Activated CD4-positive, CD25-positive, alpha-beta regulatory T cell treated with anti-CD3 and anti-CD28 coated beads, Interleukin-2, amount 50 U/mL, for 24 hours (primary cell): Measurements from ENCODE around the gene CALHM6.

ENCODE experiments used
- ATAC-seq, 2 donors: fragments of 150-1000 bp; cut with Tn5 transposase; one replicate each; pipeline ENCODE4 v1.10.0; 2021; ENCODE audit warnings: mild to moderate bottlenecking in 1 of 2, moderate library complexity in 1 of 2

The CALHM6 gene

DNA sequence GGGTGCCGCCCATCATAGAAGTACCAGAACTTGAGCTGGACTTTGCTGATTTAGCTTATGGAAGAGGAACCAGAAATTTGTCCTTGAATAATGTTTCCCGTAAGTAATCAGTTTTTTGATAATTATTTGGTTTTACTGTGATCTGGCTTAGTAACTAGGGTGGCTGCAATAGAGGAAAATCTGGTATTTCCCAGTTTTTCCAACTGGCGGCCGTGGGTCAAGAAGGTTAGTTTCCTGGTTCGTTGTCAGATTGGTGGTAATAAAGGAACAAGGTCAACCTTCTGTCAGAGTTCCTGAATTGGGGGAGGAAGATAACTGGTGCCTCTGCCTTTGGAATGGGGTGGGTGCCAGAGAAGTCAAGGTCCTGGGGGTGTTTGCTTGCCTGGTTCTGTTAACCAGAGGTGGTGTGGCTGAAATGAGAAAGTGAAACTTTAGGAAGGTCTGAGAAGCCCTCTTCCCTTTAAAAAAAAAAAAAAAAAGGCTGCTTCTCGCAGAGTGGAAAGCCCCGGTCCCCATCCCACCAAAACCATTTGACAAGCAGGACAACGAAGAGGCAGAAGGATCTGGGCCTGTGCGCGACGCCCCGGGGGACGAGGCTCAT, at the start of gene CALHM6:
TSS of gene CALHM6 (plus strand) at position 45 of the 601 bp plus-strand sequence. CDS start at position 600, 555 bp downstream.
- no peak for ATAC-seq

DNA sequence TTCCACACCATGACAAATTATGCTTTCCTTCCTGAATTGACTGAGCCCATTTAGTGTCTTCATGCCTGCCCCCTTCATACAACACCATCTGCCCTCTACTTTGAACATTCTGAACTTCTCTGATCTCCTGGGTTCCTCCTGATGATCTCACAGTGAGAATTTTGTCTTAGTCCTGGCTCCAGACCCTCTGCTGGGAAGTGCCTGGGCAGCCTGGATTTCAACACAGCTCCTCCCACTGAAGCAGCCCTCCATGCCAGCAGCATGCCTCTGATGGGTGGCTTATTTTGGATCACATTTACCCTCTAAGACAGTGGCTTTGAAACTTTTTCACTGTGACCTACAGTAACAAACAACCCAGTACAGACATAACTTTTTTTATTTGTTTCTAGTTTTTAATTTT, 48.9 kb upstream of the CALHM6 start:
- no peak for ATAC-seq

DNA sequence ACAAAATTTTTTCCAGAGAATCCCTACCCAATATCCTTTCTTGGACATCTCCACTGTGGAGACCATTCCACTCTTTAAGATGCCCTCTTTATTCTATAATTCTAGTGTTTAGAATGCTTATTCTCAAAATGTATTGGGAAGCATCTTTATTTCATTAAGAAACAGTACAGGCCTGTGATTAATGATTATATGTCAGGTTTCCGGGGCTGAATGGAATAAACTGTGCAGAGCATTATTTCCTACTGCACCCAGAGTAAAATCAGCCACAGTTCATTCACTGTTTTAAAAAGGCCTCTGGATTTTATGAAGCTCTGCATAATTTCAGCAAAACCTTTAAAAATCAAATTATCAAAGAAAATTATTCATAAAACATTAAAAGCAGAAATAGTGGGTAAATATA, 47.8 kb upstream of the CALHM6 start:
- no peak for ATAC-seq

DNA sequence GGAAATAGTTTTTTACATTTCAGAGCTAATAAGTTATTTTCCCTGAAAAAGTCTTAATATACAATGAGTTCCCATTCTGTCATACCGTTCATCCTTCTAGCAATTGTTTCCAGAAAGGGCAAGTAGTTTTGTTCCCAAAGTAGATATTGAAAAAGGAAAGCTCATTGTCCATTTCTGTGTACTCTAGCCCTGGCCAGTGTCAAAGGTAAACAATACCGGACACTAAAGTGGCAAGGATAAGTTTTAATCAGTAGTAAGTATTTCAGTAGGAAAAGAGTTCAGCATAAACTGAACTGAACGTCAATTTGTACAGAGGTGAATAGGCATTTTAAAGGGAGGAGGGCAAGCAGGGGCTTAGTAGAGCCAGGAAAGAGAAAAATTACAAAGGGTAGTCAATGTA, 43.5 kb upstream of the CALHM6 start:
- ATAC-seq: no peak

DNA sequence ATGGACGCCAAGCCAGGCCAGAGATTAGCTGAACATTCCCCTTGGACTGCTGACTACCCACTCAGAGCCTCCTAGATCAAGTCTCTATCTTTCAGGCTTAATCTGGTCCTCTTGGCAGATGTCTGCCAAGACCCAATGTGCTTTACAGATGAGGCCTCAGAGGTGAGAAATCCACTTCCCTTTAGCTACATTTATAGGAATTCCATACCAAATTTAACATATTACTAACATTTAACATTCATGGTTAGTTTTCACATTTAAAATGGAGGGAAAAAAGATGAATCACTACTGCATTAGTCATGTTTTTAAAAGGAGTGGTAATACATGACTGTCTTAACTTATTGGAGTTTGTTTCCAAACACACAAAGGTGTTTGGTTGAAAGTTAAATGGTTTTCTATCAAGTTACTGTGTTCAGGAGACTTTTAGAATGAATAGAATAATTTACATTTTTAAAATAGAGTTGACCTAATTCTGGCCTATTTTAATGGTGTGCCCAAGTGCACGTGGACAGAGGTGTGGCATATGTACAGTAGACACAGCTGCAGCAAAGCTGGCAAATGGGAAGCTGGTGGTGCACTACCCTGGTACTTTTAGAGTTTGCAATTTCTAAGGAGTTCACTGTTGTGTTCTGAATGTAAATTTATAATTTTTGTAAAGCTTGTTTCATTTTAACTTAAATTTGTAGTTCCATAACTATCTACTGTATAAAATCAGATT, 41.9 kb upstream of the CALHM6 start:
- ATAC-seq: no peak

DNA sequence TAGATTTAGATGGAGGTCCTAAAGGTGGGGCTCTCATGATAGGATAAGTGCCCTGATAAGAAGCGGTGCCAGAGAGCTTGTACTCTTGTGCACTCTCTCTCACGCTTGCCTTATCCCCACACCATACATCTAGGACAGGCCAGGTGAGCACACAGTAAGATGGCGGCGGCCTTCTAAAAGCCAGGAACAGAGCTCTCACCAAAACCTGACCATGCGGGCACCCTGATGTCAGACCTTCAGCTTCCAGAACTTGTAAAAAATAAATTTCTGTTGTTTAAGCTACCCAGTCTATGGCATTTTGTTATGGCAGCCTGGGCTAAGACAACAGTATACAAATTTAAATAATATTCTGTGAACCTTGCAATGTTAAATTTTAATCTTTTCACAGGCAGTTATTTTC, 40.8 kb upstream of the CALHM6 start:
- ATAC-seq: no peak

DNA sequence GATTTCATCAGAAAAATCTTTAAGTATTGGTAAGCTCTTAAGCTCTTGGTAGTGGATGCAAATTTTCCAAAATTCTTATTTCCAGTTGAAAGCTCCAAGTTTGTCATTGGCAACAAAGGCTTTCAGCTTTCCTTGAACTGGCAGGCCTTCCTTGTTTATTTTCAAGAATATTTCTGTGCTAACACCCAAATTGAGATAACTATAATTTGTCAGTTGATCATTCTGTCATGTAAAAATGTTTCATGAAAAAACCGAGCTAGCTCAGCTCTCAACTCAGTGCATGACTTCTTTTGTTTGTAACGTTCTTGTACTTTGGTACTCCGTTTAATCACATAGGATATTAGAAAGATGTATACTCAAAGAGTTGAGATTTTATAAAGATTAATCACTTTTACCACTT, 38.9 kb upstream of the CALHM6 start:
- ATAC-seq: no peak

DNA sequence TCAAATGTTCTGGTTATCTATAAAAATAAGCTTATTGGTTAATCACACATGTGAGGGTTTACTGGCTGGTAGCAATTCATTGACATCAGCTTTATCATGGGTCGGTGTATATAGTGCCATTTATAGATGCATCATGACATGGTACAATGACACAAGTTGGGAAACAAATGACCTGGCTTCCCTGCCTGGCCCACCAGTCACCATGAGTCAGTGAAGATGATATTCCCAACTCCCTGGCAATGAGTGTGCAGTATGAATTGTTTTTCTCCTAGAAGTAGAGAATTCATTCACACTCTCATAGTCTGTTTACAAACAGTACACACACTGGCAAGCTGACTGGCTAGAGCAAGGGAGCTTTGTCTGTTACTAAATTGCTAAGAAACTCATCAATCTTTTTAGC, 37.2 kb upstream of the CALHM6 start:
- ATAC-seq: no peak

DNA sequence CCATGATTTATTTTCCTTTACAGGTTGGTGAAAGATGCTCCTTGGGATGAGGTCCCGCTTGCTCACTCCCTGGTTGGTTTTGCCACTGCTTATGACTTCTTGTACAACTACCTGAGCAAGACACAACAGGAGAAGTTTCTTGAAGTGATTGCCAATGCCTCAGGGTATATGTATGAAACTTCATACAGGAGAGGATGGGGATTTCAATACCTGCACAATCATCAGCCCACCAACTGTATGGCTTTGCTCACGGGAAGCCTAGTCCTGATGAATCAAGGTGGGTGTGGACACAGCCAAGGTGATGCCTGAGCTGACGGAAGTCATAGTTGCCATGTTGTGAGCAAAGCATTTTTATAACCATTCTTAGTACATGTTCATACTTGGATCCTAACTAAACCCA, 34.6 kb upstream of the CALHM6 start:
- no peak for ATAC-seq

DNA sequence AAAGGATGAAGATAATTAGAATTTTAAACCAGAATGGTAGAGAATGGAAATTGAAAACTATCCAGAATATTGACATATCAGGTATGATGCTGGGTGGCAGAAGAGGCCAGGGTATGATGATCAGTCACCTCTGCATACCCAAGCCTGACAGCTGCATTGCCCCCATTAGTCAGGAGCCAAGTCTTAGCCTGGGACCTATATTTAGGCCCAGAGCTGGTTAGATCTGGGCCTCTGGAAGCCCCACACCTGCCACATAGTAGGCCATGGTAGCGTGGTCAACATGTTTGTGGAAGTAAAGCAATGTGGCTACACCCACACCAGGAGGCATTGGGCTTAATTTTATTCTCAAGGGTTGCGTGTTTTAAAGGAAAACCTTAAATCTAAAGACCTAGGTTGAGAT, 32.1 kb upstream of the CALHM6 start:
- no peak for ATAC-seq

DNA sequence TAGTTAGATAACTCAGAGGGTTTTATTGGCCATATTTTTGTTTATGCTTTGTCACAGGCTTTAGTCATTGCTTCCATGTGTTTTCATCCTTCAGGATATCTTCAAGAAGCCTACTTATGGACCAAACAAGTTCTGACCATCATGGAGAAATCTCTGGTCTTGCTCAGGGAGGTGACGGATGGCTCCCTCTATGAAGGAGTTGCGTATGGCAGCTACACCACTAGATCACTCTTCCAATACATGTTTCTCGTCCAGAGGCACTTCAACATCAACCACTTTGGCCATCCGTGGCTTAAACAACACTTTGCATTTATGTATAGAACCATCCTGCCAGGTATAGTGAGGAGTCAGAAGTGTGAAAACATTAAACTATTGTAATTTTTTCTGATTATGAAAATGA, 30.3 kb upstream of the CALHM6 start:
- ATAC-seq: no peak

DNA sequence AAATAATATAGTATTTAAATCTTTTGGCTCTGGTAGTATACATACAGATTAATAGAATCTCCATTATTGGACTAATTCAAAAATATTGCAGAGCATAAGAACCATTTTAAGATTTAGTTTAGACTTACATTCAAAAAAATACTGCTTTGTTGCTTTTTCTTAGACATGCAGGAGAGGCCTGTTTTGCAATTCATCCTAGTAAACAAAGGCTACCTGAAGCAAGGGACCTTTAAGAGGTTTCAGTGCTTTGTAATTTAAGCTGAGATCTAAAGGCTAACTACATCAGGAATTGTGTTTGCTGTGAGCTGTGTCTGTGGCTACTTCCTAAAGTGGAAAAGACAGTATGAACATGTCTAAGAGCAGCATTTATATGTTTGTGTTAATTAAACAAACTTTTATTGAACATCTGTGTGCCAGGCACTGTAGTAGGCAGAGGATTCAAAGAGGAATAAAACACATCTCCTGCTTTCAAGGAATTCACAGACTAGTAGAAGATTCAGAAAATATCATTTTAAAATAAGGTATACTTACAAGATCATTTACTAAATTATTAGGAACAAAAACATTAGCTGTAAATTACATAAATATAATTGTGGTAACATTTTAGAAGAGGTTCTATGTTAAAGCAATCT, 29.1 kb upstream of the CALHM6 start:
- ATAC-seq: no peak

DNA sequence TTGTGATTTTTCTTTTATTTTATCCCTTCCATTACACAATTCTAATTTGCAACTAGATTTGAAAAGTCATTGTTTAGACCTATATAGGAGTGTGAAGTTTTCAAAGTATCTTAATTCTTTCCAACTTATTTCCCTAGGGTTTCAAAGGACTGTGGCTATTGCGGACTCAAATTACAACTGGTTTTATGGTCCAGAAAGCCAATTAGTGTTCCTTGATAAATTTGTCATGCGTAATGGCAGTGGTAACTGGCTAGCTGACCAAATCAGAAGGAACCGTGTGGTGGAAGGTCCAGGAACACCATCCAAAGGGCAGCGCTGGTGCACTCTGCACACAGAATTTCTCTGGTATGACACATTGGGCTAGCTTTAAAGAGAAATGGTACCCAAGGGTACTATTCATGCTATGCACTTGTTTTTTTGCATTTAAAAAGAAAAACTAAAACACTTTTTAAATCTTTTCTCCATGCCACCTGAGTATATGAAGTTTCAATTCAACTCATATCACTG, 27.9 kb upstream of the CALHM6 start:
- ATAC-seq: no peak

DNA sequence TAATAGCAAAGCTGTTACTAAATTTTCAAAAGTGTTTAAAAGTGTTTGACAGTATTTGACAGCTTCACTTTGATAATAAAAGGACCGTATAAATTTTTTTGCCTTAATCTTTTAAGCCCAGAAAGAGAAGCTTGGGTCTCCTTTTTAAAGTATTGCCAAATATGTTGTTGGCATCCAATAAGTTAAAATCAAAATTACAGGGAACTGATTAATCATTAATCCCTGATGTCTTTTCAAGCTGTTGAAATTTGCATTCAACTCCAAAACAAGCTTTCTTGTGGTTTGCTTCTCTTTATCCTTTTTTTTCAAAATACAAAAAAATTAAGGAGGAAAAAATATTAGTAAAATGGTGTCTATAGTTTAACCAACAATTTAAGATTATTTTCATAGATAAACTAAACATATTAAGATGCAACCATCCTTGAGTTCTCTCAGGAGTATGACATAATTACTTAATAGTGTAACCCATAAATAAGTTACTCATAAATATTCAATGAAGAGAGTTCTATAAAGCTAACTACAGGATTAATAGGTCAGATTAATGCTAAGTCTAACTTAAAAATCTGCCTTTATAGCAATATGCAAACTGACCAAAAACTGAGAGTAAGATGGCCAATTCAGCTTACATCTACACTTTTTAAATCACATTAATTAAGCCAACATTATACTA, 27.0 kb upstream of the CALHM6 start:
- no peak for ATAC-seq

DNA sequence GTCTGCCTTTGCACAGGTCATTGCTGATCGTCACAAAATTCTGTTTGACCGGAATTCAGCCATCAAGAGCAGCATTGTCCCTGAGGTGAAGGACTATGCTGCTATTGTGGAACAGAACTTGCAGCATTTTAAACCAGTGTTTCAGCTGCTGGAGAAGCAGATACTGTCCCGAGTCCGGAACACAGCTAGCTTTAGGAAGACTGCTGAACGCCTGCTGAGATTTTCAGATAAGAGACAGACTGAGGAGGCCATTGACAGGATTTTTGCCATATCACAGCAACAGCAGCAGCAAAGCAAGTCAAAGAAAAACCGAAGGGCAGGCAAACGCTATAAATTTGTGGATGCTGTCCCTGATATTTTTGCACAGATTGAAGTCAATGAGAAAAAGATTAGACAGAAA, 24.6 kb upstream of the CALHM6 start:
- no peak for ATAC-seq

DNA sequence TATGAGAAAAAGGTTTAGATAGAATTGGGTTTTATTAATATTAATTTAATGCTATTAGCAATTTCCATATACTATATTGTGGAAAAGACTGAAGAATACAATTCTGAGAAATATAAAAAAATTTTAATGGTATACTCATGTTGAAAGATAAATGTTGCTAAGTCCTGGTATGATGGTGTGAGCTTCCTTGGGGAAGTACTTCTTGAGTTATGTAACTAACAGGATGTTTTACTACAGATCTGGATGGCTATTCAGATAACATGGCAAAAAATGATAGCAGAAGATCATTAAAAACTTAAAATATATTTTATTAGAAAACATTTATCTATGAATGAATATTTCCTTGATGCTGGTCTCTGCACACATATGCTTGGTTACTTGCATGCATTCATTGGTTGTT, 23.5 kb upstream of the CALHM6 start:
- ATAC-seq: no peak

DNA sequence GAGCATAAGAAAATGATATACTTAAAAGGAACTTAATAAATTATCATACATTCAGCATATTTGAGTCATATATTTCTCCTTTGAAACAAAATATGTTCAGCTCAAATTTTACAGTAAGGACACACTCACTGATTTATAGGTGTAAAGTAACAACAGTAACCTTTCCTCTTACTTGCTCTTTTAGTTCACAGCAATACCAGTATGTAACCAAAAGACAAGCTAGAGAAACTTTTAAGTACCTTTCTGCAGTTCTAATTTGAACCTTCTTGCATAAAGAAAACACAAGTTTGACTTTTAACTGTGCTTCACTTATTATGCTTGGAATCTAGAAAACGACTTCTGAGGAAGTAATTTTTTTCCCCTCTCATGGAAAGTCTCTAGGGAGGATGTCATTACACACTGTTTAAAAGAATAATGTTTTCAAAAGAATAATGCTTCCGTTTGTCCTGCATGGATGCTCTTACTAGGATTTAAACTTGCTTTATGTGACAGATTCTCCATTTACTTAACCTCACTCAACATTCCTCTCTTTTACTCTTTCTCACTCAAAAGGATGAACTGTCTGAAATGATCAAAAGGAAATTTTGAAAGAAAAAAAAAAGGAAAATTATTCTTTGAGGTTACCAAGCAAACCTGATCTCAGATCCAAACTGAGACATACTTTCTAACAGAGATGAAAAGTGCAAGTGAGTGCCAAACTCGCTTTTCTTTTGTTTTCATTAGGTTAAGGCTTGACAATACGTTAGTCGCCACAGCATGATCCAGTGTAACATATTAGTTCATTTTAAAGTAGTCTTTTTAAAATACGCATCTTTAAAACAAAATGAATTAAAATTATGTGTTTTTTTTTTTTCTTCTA, 22.4 kb upstream of the CALHM6 start:
- ATAC-seq: no peak

DNA sequence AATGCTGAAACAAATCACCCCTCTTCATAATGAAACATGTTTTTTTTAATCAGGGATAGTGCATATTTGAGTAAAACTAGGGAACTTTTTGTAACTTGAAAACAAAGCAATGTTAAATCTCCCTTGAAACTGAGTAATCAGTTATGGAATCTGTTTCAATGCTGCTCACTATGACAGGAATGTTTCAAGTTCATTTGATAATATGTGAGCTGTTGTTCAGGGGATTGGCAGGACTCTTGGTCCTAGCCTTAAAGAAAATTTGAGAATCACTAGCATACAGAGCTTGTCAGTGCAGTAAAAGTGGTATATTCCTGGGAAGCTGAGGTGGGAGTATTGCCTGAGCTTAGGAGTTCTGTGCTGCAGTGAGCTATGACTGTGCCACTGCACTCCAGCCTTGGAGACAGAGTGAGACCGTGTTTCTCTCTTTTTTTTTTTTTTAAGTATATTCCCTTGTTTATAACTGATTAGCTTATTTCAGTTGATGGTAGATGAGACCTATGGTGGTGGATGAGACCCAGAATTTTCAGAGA, 21.6 kb upstream of the CALHM6 start:
- ATAC-seq: no peak

DNA sequence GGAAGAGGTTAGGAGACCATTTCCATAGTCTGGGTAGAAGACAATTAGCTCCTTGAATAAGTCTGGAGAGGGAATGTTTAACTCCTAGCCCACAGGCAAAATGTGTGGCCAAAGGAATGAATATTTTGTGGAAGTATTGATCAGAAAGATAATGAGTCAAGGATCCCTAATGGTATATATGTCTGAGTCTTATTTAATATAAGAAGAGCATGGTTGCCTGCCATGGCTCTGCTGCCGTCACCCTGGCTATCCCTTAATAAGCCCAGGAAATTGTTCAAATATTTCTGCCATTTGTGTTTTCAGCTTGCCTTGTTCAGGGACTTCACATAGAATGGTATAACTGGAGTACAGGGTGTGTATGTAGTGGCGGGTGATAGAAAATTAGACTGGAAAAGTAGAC, 18.1 kb upstream of the CALHM6 start:
- no peak for ATAC-seq

DNA sequence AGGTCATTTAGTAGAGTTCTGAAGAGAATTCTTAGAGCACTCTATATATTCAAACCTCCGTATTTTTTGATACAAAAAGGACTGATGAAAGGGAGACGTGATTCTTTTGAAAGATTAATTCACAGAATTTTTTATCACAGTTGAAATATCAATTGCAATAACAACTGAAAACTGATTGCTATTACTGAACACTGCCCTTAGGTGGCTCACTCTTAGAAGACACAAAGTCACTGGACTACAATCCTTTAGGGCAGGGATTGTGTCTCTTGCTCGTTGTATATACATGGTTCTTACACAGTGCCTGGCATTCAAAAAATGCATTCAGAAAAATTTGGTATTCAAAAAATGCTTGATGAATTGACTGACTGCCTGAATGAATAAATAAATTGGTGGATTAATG, 17.1 kb upstream of the CALHM6 start:
- ATAC-seq: no peak

DNA sequence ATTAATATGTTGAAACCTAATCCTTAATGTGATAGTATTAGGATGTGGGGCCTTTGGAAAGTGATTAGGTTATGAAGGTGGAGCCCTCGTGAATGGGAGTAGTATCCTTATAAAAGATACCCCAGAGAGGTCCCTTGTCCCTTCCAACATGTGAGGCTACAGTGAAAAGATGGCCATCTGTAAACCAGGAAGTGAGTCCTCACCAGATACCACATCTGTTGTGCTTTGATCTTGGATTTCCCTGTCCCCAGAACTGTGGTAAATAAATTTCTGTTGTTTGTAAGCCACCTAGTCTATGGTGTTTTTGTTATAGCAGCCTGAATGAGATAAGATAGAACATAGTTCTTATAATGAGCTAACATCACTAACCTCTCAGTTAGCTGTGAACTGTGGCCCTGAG, 16.6 kb upstream of the CALHM6 start:
- ATAC-seq: no peak

DNA sequence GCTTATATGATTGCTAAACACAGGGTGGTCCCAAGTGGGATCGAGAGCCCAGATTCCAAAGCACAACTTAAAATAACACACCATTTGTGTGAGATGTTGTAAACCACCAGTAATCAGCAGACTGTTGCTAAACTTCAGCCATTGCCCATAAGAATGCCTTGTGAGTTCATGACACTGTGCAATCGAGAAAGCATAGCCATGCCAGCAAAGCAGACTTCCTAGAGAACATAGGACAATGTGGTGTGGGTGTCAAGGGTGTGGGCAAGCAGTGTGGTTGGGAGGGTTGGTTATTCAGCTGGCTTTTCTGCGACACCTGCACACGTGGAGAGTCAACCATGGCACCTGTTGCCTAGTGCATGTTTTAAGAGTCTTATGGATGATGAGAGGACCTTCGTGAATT, 16.1 kb upstream of the CALHM6 start:
- no peak for ATAC-seq
